Memory B cell (primary cell): Measurements from ENCODE around the gene KCNH6.

Source experiments
- ATAC-seq: fragments of 150-1000 bp; cut with Tn5 transposase; 2 replicates; pipeline ENCODE4 v1.10.0; 2021; ENCODE audit warnings: low read depth, mild to moderate bottlenecking, moderate library complexity
- DNase-seq, 2 donors: peaks; one replicate each; pipeline ENCODE4 v3.0.0; 2022; ENCODE audit warnings: low spot score in 2 of 2
- H3K27ac Mint-ChIP-seq: one replicate; pipeline ENCODE4 v1.8.0; 2022; ENCODE audit warnings: mild to moderate bottlenecking, moderate library complexity, mixed read lengths
- H3K27me3 Mint-ChIP-seq: one replicate; pipeline ENCODE4 v1.8.0; 2022; ENCODE audit warnings: mixed read lengths
- H3K36me3 Mint-ChIP-seq: one replicate; pipeline ENCODE4 v1.8.0; 2022; ENCODE audit warnings: mild to moderate bottlenecking, mixed read lengths
- H3K4me1 Mint-ChIP-seq: one replicate; pipeline ENCODE4 v1.8.0; 2022; ENCODE audit warnings: mixed read lengths
- H3K4me3 Mint-ChIP-seq: one replicate; pipeline ENCODE4 v1.8.0; 2022; ENCODE audit warnings: mild to moderate bottlenecking, moderate library complexity, mixed read lengths
- H3K9me3 Mint-ChIP-seq: one replicate; pipeline ENCODE4 v1.8.0; 2022; ENCODE audit warnings: mixed read lengths

KCNH6 gene

DNA sequence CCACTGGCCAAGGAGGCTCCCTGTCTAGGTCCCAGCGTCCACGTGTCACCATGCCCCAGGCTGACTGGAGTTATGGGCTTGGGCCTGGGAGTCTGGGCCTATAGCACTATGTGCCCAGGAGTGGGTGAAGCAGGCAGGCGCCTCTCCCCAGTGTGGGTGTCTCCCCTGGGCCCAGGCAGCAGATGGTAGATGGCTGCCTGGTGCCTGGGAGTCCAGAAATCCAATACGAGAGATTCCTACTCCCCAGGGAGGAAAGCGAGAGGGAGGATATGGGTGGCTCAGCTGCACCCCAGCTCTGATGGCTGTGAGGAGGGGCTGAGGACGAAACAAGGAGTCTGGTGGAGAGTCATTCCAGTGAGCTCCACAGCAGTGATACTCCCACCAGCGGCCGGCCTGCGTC is 5.0 kb downstream of the KCNH6 start:
- DNase-seq = no peak
- peaks cover 5% of the 10 kb centered on the region for H3K4me1 Mint-ChIP-seq
- H3K36me3 Mint-ChIP-seq = no peaks in the 10 kb centered on the region
- no peak for ATAC-seq
- H3K9me3 Mint-ChIP-seq = peaks cover 3% of the 10 kb centered on the region
- no peak overlapping the region for H3K27ac Mint-ChIP-seq
- H3K4me3 Mint-ChIP-seq = no peak overlapping the region
- peaks cover 20% of the 10 kb centered on the region for H3K27me3 Mint-ChIP-seq

DNA sequence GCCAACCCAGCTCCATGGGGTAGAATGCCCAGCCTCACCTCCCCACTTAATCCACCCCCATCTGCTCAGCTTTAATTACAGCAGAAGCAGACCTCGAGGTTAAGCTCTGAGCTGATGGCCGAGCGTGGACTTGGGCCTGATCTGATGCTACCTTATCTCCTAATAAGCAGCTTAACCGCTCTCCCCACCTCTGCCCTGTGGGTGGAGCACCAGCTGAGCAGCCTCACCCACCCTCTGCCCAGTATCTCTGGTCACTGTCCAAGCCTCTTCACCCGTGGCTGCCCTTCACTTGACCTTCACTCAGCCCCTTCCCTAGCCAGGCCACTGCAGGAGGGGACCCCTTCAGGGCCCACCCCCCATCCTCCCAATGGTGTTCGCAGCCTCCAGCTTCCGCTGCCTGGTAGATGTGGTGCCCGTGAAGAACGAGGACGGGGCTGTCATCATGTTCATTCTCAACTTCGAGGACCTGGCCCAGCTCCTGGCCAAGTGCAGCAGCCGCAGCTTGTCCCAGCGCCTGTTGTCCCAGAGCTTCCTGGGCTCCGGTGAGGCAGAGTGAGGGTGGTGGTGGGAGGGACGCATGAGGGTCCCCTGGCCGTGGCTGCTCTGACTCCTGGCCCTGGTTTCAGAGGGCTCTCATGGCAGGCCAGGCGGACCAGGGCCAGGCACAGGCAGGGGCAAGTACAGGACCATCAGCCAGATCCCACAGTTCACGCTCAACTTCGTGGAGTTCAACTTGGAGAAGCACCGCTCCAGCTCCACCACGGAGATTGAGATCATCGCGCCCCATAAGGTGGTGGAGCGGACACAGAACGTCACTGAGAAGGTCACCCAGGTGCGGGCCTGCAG is 6.8 kb downstream of the KCNH6 start:
- DNase-seq (no peak), ATAC-seq (no peak)
- Mint-ChIP-seq H3K9me3 (no peaks in the 10 kb centered on the region), H3K4me1 (no peaks in the 10 kb centered on the region), H3K27me3 (peaks cover 16% of the 10 kb centered on the region), H3K36me3 (no peaks in the 10 kb centered on the region), H3K4me3 (no peak overlapping the region), H3K27ac (no peak overlapping the region)

DNA sequence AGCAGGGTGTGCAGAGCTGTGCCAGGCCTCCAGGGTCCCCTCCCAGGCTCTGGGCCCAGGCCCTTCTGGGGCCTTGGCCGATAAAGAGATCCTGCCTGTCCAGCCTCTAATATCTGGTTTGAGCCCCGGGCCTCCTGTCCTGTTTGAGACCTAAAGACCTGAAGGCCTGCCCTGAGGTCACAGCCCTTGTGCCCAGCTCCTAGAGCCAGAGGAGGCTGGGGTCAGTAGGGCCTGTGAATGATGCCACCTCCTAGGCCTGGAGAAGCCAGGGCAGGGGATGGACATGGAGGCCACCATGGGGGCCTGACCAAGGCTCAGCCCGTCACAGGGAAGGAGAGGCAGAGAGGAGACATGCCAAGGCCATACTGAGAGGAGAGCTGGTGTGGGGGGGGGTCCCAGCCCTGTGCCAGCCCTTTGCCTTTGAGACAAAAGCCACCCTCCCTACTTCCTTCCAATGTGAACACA is 7.4 kb downstream of the KCNH6 start:
- no peak overlapping the region for H3K27ac Mint-ChIP-seq
- H3K27me3 Mint-ChIP-seq = peaks cover 14% of the 10 kb centered on the region
- H3K36me3 Mint-ChIP-seq = no peaks in the 10 kb centered on the region
- no peak for ATAC-seq
- H3K9me3 Mint-ChIP-seq = no peaks in the 10 kb centered on the region
- H3K4me1 Mint-ChIP-seq = no peaks in the 10 kb centered on the region
- no peak overlapping the region for H3K4me3 Mint-ChIP-seq
- no peak for DNase-seq

DNA sequence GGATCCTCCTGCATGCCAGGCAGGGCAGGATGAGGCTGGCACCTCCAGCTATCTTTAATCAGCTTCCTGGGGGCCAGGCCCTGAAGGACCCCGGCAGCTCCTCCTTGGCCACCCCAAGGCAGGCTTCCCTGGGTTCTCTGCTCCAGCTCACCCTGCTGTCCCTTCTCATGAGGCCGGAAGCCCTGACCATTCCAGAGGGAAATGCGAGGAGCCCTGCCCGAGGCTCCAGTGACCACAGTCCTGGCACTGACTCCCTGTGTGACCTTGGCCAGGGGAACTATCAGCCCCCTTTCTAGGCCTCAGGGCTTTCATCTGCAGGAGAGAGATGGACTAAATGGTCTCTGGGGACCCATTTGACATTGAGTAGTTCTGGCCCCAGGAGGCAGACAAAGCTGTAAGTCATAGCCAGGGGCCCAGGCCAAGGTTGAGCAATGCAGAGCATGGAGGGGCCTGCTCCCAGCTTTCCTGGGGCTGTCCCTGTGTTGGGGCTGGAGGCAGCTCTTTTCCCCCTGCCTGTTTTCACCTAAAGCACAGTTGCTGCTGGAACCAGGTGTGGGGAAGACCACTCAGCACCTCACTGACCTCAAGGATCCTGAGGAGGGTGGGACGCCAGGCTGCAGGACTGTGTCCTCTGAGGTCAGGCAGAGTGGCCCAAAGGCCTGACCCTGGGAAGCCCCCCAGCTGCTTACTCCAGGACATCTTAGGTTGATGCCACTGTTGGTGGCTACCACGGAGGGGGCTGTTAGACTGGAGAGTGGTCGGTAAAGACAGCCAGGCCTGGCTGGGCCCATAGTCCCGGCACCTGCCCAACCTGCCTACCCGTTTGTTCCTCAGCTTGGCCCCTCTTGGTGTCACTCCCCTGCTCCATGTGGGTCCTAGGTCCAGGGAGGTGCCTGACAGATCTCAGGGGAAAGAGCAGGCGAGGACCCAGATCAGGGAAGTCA is 8.1 kb downstream of the KCNH6 start:
- Mint-ChIP-seq H3K27me3 (peaks cover 16% of the 10 kb centered on the region), H3K27ac (no peak overlapping the region), H3K4me3 (no peak overlapping the region), H3K9me3 (no peaks in the 10 kb centered on the region), H3K4me1 (no peaks in the 10 kb centered on the region), H3K36me3 (no peaks in the 10 kb centered on the region)
- no peak for DNase-seq
- ATAC-seq = no peak

DNA sequence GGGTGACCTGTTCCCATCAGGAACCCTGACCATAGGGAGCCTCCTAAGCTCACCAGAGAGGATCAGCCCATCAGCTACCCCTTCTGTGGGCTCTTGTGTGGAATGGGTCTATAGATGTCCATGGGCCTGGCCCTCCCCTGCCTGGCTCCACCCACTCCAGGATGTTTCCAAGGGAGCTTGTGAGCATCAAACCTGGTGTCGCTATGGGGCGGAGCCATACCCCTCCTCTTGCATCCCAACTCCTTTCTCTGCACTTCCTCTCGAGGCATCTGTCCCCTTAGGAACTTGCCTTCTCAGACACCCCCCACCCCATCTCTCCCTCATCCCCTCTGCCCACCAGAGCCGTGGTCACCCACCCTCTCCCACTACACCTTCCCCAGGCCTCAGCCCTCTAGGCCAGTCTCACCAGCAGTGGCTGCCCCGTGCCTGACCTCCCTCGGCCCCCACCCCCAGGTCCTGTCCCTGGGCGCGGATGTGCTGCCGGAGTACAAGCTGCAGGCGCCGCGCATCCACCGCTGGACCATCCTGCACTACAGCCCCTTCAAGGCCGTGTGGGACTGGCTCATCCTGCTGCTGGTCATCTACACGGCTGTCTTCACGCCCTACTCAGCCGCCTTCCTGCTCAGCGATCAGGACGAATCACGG is 10.4 kb downstream of the KCNH6 start:
- ATAC-seq = no peak
- H3K4me3 Mint-ChIP-seq = no peak overlapping the region
- H3K36me3 Mint-ChIP-seq = no peaks in the 10 kb centered on the region
- peaks cover 18% of the 10 kb centered on the region for H3K27me3 Mint-ChIP-seq
- no peak overlapping the region for H3K27ac Mint-ChIP-seq
- DNase-seq = no peak
- H3K4me1 Mint-ChIP-seq = peaks cover 2% of the 10 kb centered on the region
- H3K9me3 Mint-ChIP-seq = no peaks in the 10 kb centered on the region

DNA sequence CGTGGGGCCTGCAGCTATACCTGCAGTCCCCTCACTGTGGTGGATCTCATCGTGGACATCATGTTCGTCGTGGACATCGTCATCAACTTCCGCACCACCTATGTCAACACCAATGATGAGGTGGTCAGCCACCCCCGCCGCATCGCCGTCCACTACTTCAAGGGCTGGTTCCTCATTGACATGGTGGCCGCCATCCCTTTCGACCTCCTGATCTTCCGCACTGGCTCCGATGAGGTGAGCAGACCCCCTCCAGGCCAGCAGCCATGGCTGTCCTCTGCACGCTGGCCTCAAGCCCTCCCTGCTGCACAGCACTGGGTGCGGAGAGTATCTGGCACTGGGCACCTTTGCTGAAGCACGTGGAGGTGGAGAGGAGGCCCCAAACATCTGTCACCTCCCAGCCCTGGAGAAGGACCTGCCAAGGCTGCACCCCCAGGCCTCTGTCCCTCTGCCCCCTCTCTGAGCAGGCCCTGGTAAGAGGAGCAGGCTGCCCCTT is 11.0 kb downstream of the KCNH6 start:
- peaks cover 4% of the 10 kb centered on the region for H3K4me1 Mint-ChIP-seq

DNA sequence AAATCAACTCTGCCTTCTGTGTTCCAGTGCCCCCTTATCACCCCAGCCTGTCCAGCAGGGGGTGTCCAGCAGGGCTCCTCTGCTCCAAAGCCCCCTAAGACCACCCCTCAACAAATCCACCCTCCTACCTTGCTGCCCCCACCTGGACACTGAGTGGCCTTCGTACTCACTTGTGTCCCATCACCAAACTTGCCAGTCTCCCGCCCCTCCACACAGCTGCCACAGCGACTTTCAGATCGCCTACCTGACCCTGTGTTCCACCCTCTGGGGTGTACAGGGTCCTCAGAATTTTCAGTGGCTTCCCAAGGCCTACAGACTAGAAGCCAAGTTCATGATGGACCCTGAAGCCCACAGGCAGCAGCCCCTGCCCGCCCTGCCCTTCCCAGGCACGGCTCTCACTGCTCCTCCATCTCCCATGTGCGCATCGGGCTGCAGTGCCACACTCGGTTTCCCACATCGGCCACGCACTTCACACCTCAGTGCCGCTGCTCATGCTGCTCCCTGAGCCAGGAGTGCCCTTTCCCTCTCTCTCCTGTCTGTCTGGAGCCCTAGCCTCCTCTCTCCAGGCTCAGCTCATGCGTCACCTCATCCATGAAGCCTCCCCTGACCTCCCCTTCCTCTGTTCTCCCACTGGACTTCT is 11.8 kb downstream of the KCNH6 start:
- ATAC-seq (no peak), DNase-seq (no peak)
- H3K4me3 Mint-ChIP-seq = no peak overlapping the region
- no peaks in the 10 kb centered on the region for H3K9me3 Mint-ChIP-seq
- H3K27me3 Mint-ChIP-seq = peaks cover 31% of the 10 kb centered on the region
- H3K27ac Mint-ChIP-seq = no peak overlapping the region
- no peaks in the 10 kb centered on the region for H3K36me3 Mint-ChIP-seq
- H3K4me1 Mint-ChIP-seq = peaks cover 7% of the 10 kb centered on the region

More for the DNA sequence above, 11.0 kb downstream of the KCNH6 start:
- H3K27me3 Mint-ChIP-seq = peaks cover 23% of the 10 kb centered on the region
- no peaks in the 10 kb centered on the region for H3K9me3 Mint-ChIP-seq
- ATAC-seq (no peak), DNase-seq (no peak)
- H3K36me3 Mint-ChIP-seq = no peaks in the 10 kb centered on the region
- no peak overlapping the region for H3K4me3 Mint-ChIP-seq
- H3K27ac Mint-ChIP-seq = no peak overlapping the region

DNA sequence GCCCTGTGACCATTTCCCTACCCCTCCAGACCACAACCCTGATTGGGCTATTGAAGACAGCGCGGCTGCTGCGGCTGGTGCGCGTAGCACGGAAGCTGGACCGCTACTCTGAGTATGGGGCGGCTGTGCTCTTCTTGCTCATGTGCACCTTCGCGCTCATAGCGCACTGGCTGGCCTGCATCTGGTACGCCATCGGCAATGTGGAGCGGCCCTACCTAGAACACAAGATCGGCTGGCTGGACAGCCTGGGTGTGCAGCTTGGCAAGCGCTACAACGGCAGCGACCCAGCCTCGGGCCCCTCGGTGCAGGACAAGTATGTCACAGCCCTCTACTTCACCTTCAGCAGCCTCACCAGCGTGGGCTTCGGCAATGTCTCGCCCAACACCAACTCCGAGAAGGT is 12.5 kb downstream of the KCNH6 start:
- peaks cover 7% of the 10 kb centered on the region for H3K4me1 Mint-ChIP-seq
- H3K4me3 Mint-ChIP-seq = no peak overlapping the region
- H3K36me3 Mint-ChIP-seq = no peaks in the 10 kb centered on the region
- ATAC-seq = no peak
- H3K9me3 Mint-ChIP-seq = no peaks in the 10 kb centered on the region
- peaks cover 34% of the 10 kb centered on the region for H3K27me3 Mint-ChIP-seq
- no peak overlapping the region for H3K27ac Mint-ChIP-seq
- no peak for DNase-seq

DNA sequence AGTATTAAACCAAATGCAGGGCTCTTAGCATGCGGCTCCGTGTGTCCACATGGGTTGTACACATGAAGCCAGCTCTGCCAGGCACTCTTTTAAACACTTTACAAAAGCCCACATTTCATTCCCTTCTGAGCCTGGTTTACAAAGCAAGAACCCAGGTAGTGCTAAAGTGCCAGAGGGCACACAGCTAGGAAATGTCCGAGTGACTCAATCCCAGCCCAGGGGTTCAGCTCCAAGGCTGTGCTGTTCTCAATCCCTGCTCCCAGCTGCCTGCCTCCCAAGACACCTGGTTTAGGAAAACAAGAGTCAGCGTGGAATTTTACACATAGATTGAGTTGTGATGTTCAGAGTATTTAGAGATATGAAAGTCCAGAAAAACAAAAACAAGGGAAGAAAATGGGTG is 13.8 kb downstream of the KCNH6 start:
- no peak overlapping the region for H3K4me3 Mint-ChIP-seq
- ATAC-seq (no peak), DNase-seq (no peak)
- no peaks in the 10 kb centered on the region for H3K36me3 Mint-ChIP-seq
- no peaks in the 10 kb centered on the region for H3K9me3 Mint-ChIP-seq
- H3K27me3 Mint-ChIP-seq = peaks cover 35% of the 10 kb centered on the region
- H3K4me1 Mint-ChIP-seq = peaks cover 7% of the 10 kb centered on the region
- no peak overlapping the region for H3K27ac Mint-ChIP-seq

DNA sequence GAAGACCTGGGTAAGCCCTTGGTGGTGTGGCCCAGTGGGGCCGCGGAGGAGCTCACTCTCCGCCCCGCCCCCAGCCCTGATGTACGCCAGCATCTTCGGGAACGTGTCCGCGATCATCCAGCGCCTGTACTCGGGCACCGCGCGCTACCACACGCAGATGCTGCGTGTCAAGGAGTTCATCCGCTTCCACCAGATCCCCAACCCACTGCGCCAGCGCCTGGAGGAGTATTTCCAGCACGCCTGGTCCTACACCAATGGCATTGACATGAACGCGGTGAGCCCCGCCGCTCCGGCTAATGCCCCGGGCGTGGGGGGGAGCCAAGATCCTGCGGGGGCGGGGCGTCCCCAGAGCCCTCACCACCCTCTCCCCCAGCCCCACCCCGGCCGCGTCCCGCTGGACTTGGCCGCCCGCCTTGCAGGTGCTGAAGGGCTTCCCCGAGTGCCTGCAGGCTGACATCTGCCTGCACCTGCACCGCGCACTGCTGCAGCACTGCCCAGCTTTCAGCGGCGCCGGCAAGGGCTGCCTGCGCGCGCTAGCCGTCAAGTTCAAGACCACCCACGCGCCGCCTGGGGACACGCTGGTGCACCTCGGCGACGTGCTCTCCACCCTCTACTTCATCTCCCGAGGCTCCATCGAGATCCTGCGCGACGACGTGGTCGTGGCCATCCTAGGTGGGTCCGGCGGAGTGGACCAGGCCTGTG is 15.0 kb downstream of the KCNH6 start:
- peaks cover 7% of the 10 kb centered on the region for H3K4me1 Mint-ChIP-seq
- H3K36me3 Mint-ChIP-seq = no peaks in the 10 kb centered on the region
- H3K4me3 Mint-ChIP-seq = peak overlapping the region; percentile 53
- peaks cover 35% of the 10 kb centered on the region for H3K27me3 Mint-ChIP-seq
- peak; percentile 55 for ATAC-seq
- no peak overlapping the region for H3K27ac Mint-ChIP-seq
- no peak for DNase-seq
- H3K9me3 Mint-ChIP-seq = no peaks in the 10 kb centered on the region

DNA sequence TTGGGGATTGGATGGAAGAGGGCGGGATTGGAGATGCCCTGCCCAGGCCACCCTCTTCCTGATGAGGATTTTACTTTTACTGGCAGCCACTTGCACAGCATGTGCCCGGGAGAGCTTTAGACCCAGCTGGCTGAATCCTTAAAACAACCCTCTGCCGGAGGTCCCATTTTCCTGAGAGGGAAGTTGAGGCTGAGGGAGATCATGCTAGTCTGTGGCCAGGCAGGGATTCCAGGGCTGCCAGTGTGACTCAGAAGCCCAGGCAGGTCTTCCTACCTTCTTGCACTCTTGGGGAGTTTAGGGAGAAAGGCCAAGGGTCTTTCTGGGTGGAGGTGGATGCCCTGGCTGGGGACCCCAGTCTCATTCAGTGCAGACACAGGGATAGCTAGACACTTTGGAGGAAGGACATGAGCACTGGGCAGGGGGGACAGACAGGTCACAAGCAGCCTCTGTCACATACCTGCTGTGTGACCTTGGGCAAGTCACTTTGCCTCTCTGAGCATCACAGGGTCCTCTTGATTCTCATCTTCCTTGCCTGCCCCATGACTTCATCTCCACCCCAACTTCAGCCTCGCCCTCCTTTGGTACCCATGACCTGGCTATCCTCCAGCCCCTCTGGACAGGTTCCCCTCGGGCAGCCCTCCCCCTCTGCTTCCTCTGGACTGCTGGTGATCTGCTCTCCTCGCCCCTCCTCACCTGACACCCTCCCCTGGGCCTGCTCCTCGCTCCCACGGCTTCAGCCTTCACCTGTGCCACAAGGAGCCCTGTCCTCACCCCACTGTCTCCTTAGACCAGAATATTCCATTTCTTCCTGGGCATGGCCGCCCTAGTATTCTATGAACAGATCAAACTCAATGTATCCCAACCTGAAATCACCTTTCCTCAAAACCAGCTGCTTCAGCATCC is 15.8 kb downstream of the KCNH6 start:
- no peak overlapping the region for H3K27ac Mint-ChIP-seq
- peaks cover 34% of the 10 kb centered on the region for H3K27me3 Mint-ChIP-seq

DNA sequence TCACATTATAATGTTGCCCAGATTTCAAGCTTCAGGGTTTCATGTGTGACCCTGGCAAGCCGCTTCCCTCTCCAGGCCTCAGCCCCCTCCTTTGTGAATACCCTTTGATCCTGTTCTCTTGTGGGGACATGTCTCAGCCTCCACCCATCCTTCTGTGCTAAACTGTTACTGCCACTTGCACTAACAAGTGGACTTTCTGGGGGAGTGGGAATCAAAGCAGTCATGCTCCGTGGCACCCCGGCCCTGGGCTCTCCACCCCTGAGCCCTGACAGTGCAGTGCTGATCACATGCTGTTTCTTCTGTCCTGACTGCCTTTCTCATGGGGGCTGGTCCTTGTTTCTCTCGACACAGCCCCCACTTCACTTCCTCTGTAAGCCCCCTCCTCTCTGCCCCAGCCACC is 17.4 kb downstream of the KCNH6 start:
- peaks cover 7% of the 10 kb centered on the region for H3K4me1 Mint-ChIP-seq
- no peaks in the 10 kb centered on the region for H3K36me3 Mint-ChIP-seq
- no peak for ATAC-seq
- DNase-seq = no peak
- no peak overlapping the region for H3K27ac Mint-ChIP-seq
- H3K9me3 Mint-ChIP-seq = no peaks in the 10 kb centered on the region
- no peak overlapping the region for H3K4me3 Mint-ChIP-seq
- peaks cover 24% of the 10 kb centered on the region for H3K27me3 Mint-ChIP-seq

More for the DNA sequence above, 15.8 kb downstream of the KCNH6 start:
- DNase-seq (no peak), ATAC-seq (no peak)
- Mint-ChIP-seq H3K4me3 (peak overlapping the region; percentile 53), H3K4me1 (peaks cover 7% of the 10 kb centered on the region), H3K36me3 (no peaks in the 10 kb centered on the region), H3K9me3 (no peaks in the 10 kb centered on the region)
